ENCODE results near the gene MFSD12.
"Not testable (repeated sequence)": the region's sequence is repeated elsewhere in the genome, so short reads cannot be mapped to it uniquely, and the experiment has no call there.

Gene MFSD12

DNA sequence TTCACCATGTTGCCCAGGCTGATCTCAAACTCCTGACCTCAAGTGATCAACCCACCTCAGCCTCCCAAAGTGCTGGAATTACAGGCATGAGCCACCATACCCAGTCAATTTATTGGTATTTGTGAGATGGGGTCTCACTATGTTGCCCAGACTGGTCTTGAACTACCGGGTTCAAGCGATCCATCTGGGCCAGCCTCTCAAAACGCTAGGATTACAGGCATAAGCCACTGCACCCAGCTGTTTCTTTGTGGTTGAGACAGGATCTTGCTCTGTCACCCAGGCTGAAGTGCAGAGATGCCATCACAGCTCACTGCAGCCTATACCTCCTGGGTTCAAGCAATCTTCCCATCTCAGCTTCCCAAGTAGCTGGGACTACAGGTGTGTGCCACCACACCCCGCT lies 24.4 kb upstream of the MFSD12 start:
- H3K9ac ChIP-seq (ENCODE audit: low read length); H3K36me3 ChIP-seq (ENCODE audit: control insufficient read depth, low read depth, low read length); H3K4me3 ChIP-seq (ENCODE audit: low read length); H3K9me3 ChIP-seq (ENCODE audit: control insufficient read depth, low read depth, low read length); H3K4me1 ChIP-seq (ENCODE audit: control insufficient read depth, low read depth, low read length); H3K27ac ChIP-seq (ENCODE audit: low read length): not testable (repeated sequence)
- peaks cover 20% of the 10 kb centered on the region for H3K27me3 ChIP-seq (ENCODE audit: control insufficient read depth, insufficient read depth, low read length)

DNA sequence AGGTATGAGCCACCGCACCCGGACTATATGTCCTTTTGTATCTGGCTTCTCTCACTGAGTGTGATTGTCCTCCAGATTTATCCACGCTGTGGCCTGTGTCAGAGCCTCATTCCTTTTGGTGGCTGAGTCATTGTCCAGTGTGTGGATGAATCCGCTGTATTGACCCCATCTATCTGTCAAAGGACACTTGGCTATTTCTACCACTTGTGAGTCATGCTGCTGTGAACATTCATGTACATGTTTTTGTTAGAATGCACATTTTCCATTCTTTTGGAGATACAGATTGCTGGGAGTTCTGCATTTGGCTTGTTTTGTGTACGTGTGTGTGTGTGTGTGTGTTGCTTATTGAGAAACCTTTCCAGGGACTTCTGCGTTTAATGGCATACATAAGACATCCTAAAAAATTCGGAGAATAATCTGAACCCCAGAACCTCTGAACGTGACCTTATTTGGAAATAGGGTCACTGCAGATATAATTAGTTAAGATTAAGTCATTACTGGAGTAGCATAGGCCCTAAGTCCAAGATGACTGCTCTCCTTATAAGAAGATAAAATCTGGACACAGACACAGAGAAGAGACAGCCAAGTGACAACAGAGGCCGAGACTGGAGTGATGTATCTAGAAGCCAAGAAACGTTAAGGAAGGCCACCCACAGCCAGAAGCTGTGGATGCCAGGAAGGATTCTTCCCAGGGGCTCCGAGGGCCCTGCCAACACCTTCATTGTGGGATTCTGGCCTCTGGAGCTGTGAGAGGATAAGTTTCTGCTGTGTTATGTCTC lies 23.0 kb upstream of the MFSD12 start:
- Histone ChIP-seq H3K4me1 (ENCODE audit: control insufficient read depth, low read depth, low read length) (peaks cover 6% of the 10 kb centered on the region), H3K9me3 (ENCODE audit: control insufficient read depth, low read depth, low read length) (no peaks in the 10 kb centered on the region), H3K27me3 (ENCODE audit: control insufficient read depth, insufficient read depth, low read length) (peaks cover 6% of the 10 kb centered on the region), H3K4me3 (ENCODE audit: low read length) (no peak overlapping the region), H3K9ac (ENCODE audit: low read length) (no peak overlapping the region), H3K36me3 (ENCODE audit: control insufficient read depth, low read depth, low read length) (no peaks in the 10 kb centered on the region), H3K27ac (ENCODE audit: low read length) (no peak overlapping the region)

DNA sequence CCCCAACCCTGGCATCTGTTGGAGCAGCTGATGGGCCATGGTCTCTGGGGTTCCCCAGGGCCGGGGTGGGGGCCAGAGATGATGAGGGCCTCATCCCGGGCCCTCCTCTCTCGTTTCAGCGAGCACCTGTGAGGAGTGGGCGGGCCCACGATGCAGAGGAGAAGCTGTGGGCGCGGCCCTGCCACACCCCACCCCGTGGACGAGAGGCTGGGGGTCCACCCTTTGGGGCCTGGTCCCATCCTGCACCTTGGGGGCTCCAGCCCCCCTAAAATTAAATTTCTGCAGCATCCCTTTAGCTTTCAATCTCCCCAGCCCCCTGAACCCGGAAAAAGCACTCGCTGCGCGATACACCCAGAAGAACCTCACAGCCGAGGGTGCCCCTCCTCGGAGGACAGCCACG lies 21.0 kb upstream of the MFSD12 start:
- no peak overlapping the region for H3K27ac ChIP-seq (ENCODE audit: low read length)
- H3K9me3 ChIP-seq (ENCODE audit: control insufficient read depth, low read depth, low read length) = no peaks in the 10 kb centered on the region
- peaks cover 6% of the 10 kb centered on the region for H3K4me1 ChIP-seq (ENCODE audit: control insufficient read depth, low read depth, low read length)
- H3K27me3 ChIP-seq (ENCODE audit: control insufficient read depth, insufficient read depth, low read length) = no peaks in the 10 kb centered on the region
- no peaks in the 10 kb centered on the region for H3K36me3 ChIP-seq (ENCODE audit: control insufficient read depth, low read depth, low read length)
- H3K9ac ChIP-seq (ENCODE audit: low read length) = no peak overlapping the region
- no peak overlapping the region for H3K4me3 ChIP-seq (ENCODE audit: low read length)

DNA sequence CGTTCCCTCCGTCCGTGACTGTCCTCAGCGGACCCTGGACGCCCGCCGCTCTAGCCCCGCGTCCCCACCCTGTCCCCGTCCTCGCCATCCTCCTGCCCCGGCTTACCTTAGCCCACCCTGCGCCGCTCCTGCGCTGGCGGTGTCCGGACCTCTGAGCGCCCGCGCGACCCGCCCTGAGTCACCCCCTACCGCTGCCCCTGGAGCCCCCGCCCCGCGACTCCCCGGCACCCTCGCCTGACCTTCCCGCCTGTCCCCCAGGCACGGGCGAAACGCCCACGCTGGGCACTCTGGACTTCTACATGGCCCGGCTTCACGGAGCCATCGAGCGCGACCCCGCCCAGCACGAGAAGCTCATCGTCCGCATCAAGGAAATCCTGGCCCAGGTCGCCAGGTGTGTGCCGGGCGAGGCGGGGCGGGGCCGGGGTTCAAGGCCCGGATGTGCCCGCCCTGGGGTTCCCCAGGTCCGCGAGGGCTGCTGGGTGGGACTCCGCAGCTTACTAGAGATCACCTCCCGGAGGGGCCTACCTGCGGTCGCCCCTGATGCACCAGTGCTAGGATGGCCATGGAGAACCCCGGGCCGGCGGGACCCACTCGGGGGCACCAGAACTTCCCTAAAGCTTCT lies 20.4 kb upstream of the MFSD12 start:
- H3K4me3 ChIP-seq (ENCODE audit: low read length) = no peak overlapping the region
- peaks cover 6% of the 10 kb centered on the region for H3K4me1 ChIP-seq (ENCODE audit: control insufficient read depth, low read depth, low read length)

DNA sequence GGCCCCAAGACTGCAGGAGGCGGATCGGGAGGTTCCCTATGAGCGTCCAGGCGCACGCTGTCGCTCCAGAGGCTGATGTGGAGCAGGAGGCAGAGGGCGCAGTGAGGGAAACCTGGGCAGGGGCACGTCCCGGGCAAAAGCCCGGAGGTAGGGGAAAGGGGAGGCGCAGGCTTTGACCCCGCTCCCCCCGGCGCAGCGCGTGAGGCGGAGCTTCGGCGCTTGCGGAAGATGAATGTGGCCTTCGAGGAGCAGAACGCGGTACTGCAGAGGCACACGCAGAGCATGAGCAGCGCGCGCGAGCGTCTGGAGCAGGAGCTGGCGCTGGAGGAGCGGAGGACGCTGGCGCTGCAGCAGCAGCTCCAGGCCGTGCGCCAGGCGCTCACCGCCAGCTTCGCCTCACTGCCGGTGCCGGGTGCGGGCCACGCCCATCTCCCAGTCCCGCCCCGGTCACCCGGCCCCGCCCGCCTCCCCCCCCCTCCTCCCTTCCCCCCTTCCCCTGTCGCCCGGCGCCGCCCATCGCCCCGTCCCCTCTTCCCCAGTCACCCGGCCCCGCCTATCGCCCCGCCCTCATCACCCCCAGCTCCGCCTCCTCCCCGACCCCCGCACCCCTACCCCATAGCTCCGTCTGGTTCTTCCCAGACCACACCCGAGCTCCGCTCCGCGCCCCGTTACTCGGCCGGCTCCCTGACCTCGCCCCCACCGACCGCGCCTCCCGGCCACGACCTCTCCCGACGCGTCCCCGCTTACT lies 19.5 kb upstream of the MFSD12 start:
- H3K9ac ChIP-seq (ENCODE audit: low read length) = no peak overlapping the region
- no peaks in the 10 kb centered on the region for H3K9me3 ChIP-seq (ENCODE audit: control insufficient read depth, low read depth, low read length)
- no peak overlapping the region for H3K27ac ChIP-seq (ENCODE audit: low read length)
- H3K4me1 ChIP-seq (ENCODE audit: control insufficient read depth, low read depth, low read length) = peaks cover 10% of the 10 kb centered on the region
- H3K4me3 ChIP-seq (ENCODE audit: low read length) = peak overlapping the region; percentile 53
- H3K36me3 ChIP-seq (ENCODE audit: control insufficient read depth, low read depth, low read length) = no peaks in the 10 kb centered on the region
- H3K27me3 ChIP-seq (ENCODE audit: control insufficient read depth, insufficient read depth, low read length) = no peaks in the 10 kb centered on the region

More for the DNA sequence above, 20.4 kb upstream of the MFSD12 start:
- Histone ChIP-seq H3K9ac (ENCODE audit: low read length) (no peak overlapping the region), H3K27ac (ENCODE audit: low read length) (no peak overlapping the region), H3K36me3 (ENCODE audit: control insufficient read depth, low read depth, low read length) (no peaks in the 10 kb centered on the region), H3K9me3 (ENCODE audit: control insufficient read depth, low read depth, low read length) (no peaks in the 10 kb centered on the region), H3K27me3 (ENCODE audit: control insufficient read depth, insufficient read depth, low read length) (no peaks in the 10 kb centered on the region)

DNA sequence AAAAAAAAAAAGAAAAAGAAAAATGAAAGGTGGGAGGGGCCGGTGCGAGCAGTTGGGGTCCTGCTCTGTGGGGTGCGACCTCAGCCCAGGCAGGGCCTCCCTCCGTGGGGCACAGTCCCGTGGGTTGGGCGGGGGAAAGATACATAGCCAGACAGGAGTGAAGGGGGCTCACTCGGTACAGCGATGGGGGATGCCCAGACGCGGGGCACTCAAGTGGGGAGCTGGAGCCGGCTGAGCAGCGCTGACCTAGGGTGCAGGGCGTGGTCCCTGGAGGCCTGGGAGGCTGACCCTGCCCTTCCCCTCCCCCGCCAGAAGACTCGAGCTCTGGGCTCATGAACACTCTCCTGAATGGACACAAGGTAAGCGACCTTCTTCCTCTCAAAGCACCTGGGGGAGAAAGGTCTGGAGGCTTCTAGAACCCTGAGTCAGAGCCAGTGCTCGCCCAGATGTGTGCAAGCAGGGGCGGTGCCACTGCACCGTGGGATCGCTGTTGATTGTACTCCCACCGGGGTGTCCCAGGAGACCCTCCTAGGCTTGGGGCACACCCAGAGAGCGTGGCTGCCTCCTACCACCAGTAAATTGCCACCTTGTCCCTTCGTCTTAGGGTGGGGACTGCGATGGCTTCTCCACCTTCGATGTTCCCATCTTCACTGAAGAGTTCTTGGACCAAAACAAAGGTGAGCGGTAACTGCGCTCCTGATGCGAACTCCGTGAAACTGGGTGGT lies 18.7 kb upstream of the MFSD12 start:
- Histone ChIP-seq H3K9me3 (ENCODE audit: control insufficient read depth, low read depth, low read length) (no peaks in the 10 kb centered on the region), H3K27me3 (ENCODE audit: control insufficient read depth, insufficient read depth, low read length) (no peaks in the 10 kb centered on the region), H3K27ac (ENCODE audit: low read length) (no peak overlapping the region), H3K36me3 (ENCODE audit: control insufficient read depth, low read depth, low read length) (no peaks in the 10 kb centered on the region), H3K4me3 (ENCODE audit: low read length) (peak overlapping the region; percentile 53), H3K4me1 (ENCODE audit: control insufficient read depth, low read depth, low read length) (peaks cover 10% of the 10 kb centered on the region), H3K9ac (ENCODE audit: low read length) (no peak overlapping the region)

DNA sequence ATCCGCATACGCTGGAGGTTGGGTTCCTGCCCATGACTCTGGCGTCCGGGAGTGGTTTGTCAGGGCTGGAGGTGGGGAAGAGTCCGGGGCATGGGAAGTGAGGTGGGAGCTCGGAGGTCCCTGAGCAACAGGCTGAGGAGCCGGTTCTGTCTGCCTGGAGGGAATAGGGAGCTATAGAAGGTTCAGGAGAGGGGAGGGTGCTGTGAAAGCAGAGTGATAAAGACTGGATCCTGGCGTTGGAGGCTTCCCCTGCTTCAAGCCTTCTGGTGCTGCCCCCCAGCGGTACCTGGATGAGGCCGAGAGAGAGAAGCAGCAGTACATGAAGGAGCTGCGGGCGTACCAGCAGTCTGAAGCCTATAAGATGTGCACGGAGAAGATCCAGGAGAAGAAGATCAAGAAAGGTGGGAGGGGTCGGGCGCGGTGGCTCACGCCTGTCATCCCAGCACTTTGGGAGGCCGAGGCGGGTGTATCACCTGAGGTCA lies 17.9 kb upstream of the MFSD12 start:
- Histone ChIP-seq H3K9me3 (ENCODE audit: control insufficient read depth, low read depth, low read length) (no peaks in the 10 kb centered on the region), H3K27ac (ENCODE audit: low read length) (no peak overlapping the region), H3K4me1 (ENCODE audit: control insufficient read depth, low read depth, low read length) (peaks cover 10% of the 10 kb centered on the region), H3K9ac (ENCODE audit: low read length) (no peak overlapping the region), H3K4me3 (ENCODE audit: low read length) (no peak overlapping the region), H3K27me3 (ENCODE audit: control insufficient read depth, insufficient read depth, low read length) (no peaks in the 10 kb centered on the region), H3K36me3 (ENCODE audit: control insufficient read depth, low read depth, low read length) (no peaks in the 10 kb centered on the region)

DNA sequence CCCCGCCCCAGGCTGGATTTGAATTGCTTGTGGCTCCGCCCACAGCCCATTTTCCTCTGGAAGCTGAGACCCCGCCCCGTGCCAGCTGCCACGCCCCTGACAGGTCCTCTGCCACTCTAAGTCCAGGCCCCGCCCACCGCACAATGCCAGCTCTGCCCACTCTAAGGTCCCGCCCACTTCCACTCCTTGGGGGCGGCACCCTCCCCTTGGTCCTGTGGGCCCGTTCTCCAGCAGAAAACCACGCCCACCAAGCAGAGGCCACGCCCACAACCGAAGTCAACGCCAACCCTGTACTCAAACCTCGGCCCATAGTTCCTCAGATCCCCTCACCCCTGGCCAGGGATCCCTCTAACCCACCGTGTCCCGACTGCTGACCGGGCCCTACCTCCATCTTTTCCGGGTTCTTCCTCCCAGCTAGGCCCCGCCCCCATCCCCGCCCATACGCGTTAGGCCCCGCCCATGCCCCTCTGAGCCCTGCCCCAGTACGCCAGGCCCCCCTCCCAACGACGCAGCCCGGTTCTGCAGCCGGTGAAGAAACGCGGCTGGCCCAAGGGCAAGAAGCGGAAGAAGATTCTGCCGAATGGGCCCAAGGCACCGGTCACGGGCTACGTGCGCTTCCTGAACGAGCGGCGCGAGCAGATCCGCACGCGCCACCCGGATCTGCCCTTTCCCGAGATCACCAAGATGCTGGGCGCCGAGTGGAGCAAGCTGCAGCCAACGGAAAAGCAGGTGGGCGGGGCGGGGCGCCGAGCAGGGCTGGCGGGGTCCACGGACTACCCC lies 16.7 kb upstream of the MFSD12 start:
- Histone ChIP-seq H3K4me1 (ENCODE audit: control insufficient read depth, low read depth, low read length) (peaks cover 10% of the 10 kb centered on the region), H3K27ac (ENCODE audit: low read length) (no peak overlapping the region), H3K27me3 (ENCODE audit: control insufficient read depth, insufficient read depth, low read length) (no peaks in the 10 kb centered on the region), H3K9me3 (ENCODE audit: control insufficient read depth, low read depth, low read length) (no peaks in the 10 kb centered on the region), H3K4me3 (ENCODE audit: low read length) (peak overlapping the region; percentile 83), H3K36me3 (ENCODE audit: control insufficient read depth, low read depth, low read length) (no peaks in the 10 kb centered on the region), H3K9ac (ENCODE audit: low read length) (no peak overlapping the region)

DNA sequence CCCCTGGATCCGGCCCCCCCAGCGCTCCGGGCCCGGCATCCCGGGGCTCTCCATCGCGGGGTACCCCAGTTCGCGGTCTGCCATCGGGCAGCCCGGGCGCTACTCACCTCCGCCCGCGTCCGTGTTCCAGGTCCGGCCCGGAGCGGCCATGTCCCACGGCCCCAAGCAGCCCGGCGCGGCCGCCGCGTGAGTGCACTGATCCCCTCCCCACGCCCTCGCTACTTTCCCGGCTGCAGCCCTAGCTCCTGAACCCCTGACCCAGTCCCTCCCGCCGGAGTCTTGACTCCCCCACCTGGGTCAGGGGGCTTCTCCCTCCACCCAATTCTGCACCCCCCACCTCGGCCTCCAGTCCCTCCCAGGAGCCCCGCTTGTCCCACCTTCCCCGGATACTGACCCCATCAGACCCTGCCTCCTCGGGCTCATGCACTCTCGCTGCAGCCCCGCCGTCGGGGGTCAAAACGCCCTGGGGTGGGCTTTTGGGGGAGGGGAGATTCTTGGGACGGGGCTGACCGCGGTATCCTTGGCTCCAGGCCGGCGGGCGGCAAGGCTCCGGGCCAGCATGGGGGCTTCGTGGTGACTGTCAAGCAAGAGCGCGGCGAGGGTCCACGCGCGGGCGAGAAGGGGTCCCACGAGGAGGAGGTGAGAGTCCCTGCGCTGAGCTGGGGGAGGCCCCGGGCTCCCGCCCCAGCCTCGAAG lies 15.9 kb upstream of the MFSD12 start:
- Histone ChIP-seq H3K36me3 (ENCODE audit: control insufficient read depth, low read depth, low read length) (no peaks in the 10 kb centered on the region), H3K4me3 (ENCODE audit: low read length) (peak overlapping the region; percentile 83), H3K27me3 (ENCODE audit: control insufficient read depth, insufficient read depth, low read length) (no peaks in the 10 kb centered on the region), H3K4me1 (ENCODE audit: control insufficient read depth, low read depth, low read length) (peaks cover 10% of the 10 kb centered on the region), H3K27ac (ENCODE audit: low read length) (no peak overlapping the region), H3K9ac (ENCODE audit: low read length) (peak overlapping the region; percentile 62), H3K9me3 (ENCODE audit: control insufficient read depth, low read depth, low read length) (no peaks in the 10 kb centered on the region)

DNA sequence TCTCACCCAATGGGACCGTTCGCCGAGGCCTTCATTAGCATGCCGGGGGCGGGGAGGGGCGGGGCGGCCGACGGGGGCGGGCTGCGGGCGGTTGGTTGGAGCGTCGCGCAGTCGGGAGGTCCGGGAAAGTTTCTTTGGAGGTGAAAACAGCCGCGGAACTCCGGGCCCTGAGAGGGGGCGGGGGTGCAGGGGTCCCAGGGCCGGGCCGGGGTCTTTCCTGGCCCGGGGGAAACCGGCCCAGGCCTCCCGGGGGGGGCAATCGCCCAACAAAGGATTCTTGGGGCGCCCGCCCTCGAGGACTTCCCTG lies 15.4 kb upstream of the MFSD12 start, which contains the start of gene HMG20B:
Gene HMG20B (plus strand): TSS at position 90 of the 307 bp plus-strand sequence. CDS start 366 bp downstream, outside the sequence.
- Histone ChIP-seq H3K4me1 (ENCODE audit: control insufficient read depth, low read depth, low read length) (peaks cover 10% of the 10 kb centered on the region), H3K4me3 (ENCODE audit: low read length) (peak within 1 kb of the TSS; percentile 83), H3K27ac (ENCODE audit: low read length) (no peak within 1 kb of the TSS), H3K9me3 (ENCODE audit: control insufficient read depth, low read depth, low read length) (no peaks in the 10 kb centered on the region), H3K27me3 (ENCODE audit: control insufficient read depth, insufficient read depth, low read length) (no peaks in the 10 kb centered on the region), H3K9ac (ENCODE audit: low read length) (peak within 1 kb of the TSS; percentile 62), H3K36me3 (ENCODE audit: control insufficient read depth, low read depth, low read length) (no peaks in the 10 kb centered on the region)

Data from iPS-18a (cell line).